HG02759 (cell line): ENCODE results near the gene HTR3E.
"Not testable (repeated sequence)": the region's sequence is repeated elsewhere in the genome, so short reads cannot be mapped to it uniquely, and the experiment has no call there.

Experiments
- ATAC-seq: cut with Tn5 transposase; IDR thresholded peaks from one replicate; pipeline ENCODE4 v1.9.1; 2021; ENCODE audit warnings: mild to moderate bottlenecking, moderate library complexity; ENCODE audit not compliant: unreplicated experiment

Gene HTR3E

GRCh38 chr3:184110316-184110725 is 13.5 kb downstream of the HTR3E start:
- no peak for ATAC-seq

- ATAC-seq = no peak
These were observed 19.2 kb downstream of the HTR3E start for GRCh38 chr3:184116017-184116416.

DNA sequence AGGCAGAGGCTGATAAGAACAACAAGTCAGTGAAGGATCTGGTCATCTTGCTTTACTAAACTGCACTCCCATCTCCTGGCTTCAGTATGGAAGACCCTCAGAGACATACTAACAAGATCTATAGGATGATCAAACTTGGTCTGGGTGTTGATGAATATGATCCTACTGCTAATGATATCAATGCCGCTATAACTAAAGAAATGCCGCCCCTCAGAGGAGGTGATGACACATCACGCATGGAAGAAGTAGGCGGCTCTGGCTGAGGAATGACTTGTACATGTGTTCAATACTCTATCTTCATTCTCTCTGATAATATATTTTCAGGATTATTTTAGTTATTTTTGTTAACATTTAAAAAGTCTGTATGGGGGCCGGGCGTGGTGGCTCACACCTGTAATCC is 20.8 kb downstream of the HTR3E start:
- no peak for ATAC-seq

DNA sequence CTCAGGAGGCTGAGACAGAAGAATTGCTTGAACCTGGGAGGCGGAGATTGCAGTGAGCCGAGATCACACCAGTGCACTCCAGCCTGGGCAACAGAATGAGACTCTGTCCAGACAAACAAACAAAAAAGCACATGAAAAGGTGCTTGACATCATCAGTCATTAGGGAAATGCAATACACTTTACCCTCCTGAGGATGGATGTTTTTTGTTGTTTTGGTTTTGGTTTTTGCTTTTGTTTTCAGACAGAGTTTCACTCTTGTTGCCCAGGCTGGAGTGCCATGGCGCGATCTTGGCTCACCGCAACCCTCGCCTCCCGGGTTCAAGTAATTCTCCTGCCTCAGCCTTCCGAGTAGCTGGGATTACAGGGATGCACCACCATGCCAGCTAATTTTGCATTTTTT is 24.2 kb downstream of the HTR3E start:
- ATAC-seq = not testable (repeated sequence)

GRCh38 chr3:184126006-184126405 is 29.1 kb downstream of the HTR3E start:
- ATAC-seq = no peak

DNA sequence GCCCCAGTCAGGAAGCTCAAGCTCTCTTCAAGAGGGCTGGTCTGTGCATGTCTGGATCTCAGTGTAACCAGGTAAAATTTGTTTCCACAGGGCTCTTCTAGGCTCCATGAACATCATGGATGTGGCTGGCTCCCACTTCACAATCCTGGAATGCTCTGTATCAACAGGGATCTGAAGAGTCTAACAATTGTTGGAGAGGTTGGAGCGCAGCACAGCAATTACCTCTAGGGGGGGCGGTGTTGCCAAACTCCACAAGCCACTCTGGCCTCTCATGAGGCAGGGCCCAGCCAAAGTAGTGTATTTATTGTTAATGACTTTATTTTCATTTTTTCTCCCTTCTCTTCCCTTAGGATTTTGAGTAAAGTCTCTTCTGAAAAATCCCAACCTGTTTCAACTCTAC is 32.1 kb downstream of the HTR3E start:
- no peak for ATAC-seq

- ATAC-seq = no peak
These were observed 36.1 kb downstream of the HTR3E start for GRCh38 chr3:184132945-184133344.

GRCh38 chr3:184133840-184134745 is 37.2 kb downstream of the HTR3E start:
- no peak for ATAC-seq

- peak; percentile 13 for ATAC-seq
These were observed 37.9 kb downstream of the HTR3E start for GRCh38 chr3:184134746-184135148.

DNA sequence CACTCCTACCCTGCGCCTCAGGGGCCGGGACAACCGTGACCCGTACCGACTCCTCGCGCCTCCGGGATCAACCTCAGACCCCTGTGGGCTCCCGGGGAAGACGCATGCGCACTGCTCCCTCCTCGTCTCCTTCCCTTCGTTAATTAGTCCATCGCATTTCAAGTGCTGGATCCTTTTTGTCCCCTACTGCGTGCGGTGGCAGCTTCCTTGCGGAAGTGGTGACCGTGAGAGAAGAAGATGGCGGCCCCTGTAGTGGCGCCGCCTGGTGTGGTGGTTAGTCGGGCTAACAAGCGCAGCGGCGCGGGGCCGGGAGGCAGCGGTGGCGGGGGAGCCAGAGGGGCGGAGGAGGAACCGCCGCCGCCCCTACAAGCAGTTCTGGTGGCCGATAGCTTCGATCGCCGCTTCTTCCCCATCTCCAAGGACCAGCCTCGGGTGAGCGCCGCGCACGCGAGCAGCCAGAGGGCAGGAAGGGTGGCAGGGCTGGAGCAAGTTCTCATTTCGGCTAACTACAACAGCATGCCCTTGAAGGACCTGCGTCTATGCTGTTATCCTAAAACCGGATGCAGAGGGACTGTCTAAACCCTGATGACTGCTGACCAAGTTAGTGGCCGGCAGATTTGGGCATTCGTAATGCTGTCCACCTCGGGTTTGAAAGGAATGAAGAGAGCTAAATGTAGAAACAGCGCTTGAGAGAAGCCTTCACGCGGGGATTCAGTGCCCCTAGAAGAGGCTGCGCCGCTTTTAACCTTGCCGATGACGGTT is 38.5 kb downstream of the HTR3E start, which contains the start of gene EIF2B5:
EIF2B5 (plus strand) TSS at position 210 of the 762 bp plus-strand sequence; CDS start at position 238, 28 bp downstream.
- ATAC-seq = peak; percentile 93

DNA sequence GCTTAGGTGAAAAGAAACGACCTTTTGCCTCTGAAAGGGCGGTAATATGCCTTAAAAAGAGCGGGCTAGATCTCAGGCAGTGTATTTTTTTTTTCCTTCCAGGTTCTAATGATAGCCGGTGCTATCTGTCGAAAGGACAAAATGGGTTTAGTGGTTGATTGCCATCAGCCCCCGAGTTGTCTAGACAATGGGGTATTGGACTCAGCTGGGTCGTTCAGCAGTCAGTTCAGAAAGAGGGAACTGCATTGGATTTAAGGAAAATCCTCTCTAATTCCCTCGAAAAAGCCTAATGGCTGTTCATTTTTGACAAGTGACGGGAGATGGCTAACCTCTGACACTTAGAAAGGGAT is 39.0 kb downstream of the HTR3E start:
- no peak for ATAC-seq

DNA sequence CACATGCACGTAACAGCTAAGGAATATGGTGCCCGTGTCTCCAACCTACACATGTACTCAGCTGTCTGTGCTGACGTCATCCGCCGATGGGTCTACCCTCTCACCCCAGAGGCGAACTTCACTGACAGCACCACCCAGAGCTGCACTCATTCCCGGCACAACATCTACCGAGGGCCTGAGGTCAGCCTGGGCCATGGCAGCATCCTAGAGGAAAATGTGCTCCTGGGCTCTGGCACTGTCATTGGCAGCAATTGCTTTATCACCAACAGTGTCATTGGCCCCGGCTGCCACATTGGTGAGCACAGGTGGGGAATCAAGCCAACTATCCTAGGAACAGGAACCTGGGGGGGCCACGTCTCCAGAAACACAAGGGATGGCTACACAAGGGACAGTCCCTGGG is 43.6 kb downstream of the HTR3E start:
- ATAC-seq = no peak

GRCh38 chr3:184142199-184142598 is 45.3 kb downstream of the HTR3E start:
- no peak for ATAC-seq

GRCh38 chr3:184143327-184143726 is 46.5 kb downstream of the HTR3E start:
- ATAC-seq = no peak

GRCh38 chr3:184144505-184144904 is 47.6 kb downstream of the HTR3E start:
- no peak for ATAC-seq

GRCh38 chr3:184145111-184145524 is 48.3 kb downstream of the HTR3E start:
- no peak for ATAC-seq

DNA sequence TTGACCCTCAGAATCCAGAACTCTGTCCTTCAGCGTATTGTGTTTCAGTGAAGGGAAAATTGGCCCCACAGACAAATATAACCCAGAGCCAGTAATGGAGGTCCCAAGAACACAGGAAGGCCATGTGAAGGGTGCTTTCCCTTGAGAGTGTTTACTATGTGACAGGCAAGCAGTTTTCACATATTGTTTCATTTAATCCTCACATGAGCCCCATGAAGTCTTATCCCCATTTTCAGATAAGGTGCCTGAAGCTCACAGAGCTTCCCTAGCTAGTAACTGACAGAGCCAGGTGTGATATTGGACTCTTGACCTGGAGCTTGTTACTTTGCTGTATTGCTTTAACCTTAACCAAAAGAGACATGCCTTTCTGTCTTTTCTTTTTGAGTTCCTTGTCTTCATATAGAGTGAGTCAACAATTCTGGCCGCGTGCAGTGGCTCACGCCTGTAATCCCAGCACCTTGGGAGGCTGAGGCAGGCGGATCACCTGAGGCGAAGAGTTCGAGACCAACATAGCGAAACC is 48.9 kb downstream of the HTR3E start:
- no peak for ATAC-seq

DNA sequence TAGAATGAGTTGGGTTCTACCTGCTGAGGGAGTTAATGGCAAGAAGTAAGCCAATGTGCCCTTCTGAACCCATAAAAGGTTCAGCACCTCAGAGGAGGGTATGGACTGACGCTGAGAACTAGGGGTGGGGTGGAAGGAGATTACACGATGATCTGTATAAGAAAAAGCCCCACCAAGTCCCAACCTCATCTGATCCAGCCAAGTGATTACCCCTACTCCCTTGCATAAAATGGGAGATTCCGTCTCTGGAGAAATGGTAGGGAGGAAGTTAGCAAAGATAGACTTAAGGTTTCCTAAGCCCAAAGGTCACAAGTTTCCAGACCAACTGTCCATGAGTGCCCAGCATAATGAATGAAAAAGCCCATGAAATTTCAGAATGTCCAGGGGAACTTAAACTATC is 51.2 kb downstream of the HTR3E start:
- ATAC-seq = no peak

DNA sequence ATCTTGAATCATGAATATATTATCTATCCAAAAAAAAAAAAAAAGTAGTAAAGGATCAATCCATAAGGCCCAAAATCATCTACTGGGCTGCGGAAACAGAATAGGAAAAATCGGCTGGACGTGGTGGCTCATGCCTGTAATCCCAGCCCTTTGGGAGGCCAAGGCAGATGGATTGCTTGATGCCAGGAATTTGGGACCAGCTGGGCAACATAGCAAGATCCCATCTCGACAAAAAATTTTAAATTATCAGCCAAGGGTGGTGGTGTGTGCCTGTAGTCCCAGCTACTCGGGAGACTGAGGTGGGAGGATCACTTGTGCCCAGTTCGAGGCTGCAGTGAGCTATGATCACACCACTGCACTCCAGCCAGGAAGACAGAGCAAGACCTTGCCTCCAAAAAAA is 52.3 kb downstream of the HTR3E start:
- ATAC-seq = no peak

DNA sequence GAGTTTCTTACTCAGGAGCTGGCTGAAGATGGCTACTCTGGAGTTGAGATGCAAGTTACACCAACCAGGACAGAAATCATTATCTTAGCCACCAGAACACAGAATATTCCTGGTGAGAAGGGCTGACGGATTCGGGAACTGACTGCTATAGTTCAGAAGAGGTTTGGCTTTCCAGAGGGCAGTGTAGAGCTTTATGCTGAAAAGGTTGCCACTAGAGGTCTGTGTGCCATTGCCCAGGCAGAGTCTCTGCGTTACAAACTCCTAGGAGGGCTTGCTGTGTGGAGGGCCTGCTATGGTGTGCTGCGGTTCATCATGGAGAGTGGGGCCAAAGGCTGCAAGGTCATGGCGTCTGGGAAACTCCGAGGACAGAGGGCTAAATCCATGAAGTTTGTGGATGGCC is 52.9 kb downstream of the HTR3E start:
- not testable (repeated sequence) for ATAC-seq

DNA sequence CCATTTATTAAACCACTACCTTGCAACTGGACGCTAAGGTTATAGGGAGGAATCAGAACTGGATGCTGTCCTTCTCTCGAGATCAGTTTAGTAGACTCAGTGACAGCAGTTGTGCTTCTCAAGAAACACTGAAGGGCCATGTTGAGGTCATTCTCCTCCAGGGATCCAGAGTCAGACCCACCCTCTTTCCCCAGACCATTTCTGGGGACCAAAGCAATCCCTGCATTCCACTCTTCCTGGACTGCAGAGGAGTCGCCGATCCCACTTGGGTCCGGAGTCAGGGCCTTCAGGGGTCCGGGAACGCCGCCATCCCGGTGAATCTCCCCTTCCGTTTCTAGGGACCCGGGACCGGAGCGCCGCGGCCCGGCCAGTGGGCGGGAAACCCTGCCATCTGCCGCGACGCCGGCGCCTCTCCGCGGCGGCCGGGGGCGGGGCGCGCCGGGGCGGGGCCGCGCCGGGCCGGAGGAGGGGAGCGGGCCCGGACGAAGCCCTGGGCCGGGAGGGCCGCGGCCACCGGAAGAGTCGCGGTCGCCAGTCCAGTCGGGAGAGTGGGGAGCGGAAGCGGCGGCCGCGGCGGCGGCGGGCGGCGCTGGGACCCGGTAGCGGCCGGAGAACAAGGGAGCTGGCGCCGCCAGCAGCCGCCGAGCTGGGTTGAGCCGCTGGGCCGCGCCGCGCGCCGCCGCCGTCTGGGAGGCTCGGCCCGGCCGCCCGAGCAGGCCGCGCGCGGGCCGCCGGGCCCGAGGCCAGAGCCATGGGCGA is 58.2 kb downstream of the HTR3E start, which contains the start of gene DVL3:
DVL3 (plus strand) TSS at position 493 of the 759 bp plus-strand sequence; CDS start at position 752, 259 bp downstream.
- ATAC-seq = peak; percentile 87
